H1 (cell line): ENCODE measurements around the gene DTNB. TPM values are rescaled to one million over a fixed set of nuclear protein-coding genes. Genes with fewer than 3 reads are reported as not detected.

Experiments
- ASH2L ChIP-seq: fragments of 200-600, 300-600 bp; sonication (generic); IDR thresholded peaks from one replicate; pipeline ENCODE4 v1.7.1; 2017; ENCODE audit warnings: low read length
- EGR1 ChIP-seq: IDR thresholded peaks from 2 replicates; pipeline ENCODE4 v1.6.1; 2011; ENCODE audit warnings: low read depth, low read length, borderline replicate concordance
- MAFK ChIP-seq: IDR thresholded peaks from 2 replicates; pipeline ENCODE4 v1.6.1; 2012; ENCODE audit warnings: low read depth, mild to moderate bottlenecking, improper control_type of control experiment, low read length
- NANOG ChIP-seq: IDR thresholded peaks from 2 replicates; pipeline ENCODE4 v1.6.1; 2011; ENCODE audit warnings: low read length, low read depth, mild to moderate bottlenecking, inconsistent platforms; ENCODE audit not compliant: insufficient read depth, poor library complexity, severe bottlenecking
- polyA plus RNA-seq, 7 experiments: library from polyadenylated mRNA; depleted of rRNA in 3 of 7; stranded (reverse) in 5 of 7; unstranded in 2 of 7; fragments of >200 nt in 5 of 7; fragments of 200-250 nt in 2 of 7; gene quantifications; 1 replicate in 5 of 7; 2 replicates in 1 of 7; 4 replicates in 1 of 7; pipeline versions ENCODE4 v1.2.1 to v1.2.3, GENCODE V29; 2011 to 2013; ENCODE audit warnings: missing spikeins in 2 of 7, mixed read lengths in 2 of 7
- total RNA-seq: library from RNA; stranded (reverse); fragmentation: NEBNext Ultra II Directional; extraction: Animal tissue kit (Norgen Biotek cat#: 25700); gene quantifications from 2 replicates; pipeline ENCODE4 v1.2.1, GENCODE V29; 2021

Gene DTNB
- total and polyA plus RNA-seq, 2 of the 8 experiments (the other 6 are each of a cell fraction or from before 2014, with no cell fraction given) = 39.6 to 49.5 TPM

DNA sequence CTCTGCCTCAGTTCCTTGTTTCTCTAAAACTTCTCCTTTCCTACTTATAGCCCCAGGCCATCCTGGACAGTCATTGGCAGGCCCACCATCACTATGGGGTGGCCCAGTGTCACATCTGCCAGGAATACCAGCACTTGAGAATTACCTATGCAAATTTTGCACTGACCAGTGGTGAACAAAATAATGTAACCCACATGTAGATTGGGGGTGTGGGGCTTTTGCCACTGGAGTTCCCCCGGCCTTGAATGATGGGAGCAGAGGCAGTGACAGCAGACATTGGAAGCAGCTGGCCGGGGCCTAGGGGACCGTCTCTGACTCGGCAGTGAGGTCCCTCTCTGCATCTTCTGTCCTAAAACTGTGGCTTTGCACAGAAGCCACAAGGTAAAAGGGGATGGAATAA, 306.7 kb downstream of the DTNB start (continued):
- no peak for TF ChIP-seq ASH2L
- TF ChIP-seq MAFK = no peak
- TF ChIP-seq NANOG = no peak
- TF ChIP-seq EGR1 = no peak
